GM03348 (cell line): ENCODE measurements around the gene SBK2.

Experiments
- DNase-seq: peaks from one replicate; pipeline ENCODE4 v3.0.0; 2012; ENCODE audit warnings: low spot score

Gene SBK2

DNA sequence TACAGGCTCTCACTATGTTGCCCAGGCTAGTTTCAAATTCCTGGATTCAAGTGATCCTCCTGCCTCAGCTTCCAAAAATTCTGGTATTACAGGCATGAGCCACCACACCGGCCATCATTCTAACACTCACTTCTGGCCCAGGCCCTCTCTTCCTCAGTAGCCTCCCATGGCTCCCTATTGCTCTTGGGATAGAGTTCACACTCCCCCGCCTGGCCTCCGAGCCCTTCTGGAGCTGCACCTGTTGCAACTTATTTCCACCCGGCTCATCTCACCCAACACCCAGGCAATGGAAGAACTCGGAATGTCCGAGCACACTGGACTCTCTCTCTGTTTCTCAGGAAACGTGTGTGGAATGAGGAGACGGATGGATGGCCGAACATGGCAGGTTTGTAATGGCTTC, 17.4 kb upstream of the SBK2 start:
- no peak for DNase-seq

DNA sequence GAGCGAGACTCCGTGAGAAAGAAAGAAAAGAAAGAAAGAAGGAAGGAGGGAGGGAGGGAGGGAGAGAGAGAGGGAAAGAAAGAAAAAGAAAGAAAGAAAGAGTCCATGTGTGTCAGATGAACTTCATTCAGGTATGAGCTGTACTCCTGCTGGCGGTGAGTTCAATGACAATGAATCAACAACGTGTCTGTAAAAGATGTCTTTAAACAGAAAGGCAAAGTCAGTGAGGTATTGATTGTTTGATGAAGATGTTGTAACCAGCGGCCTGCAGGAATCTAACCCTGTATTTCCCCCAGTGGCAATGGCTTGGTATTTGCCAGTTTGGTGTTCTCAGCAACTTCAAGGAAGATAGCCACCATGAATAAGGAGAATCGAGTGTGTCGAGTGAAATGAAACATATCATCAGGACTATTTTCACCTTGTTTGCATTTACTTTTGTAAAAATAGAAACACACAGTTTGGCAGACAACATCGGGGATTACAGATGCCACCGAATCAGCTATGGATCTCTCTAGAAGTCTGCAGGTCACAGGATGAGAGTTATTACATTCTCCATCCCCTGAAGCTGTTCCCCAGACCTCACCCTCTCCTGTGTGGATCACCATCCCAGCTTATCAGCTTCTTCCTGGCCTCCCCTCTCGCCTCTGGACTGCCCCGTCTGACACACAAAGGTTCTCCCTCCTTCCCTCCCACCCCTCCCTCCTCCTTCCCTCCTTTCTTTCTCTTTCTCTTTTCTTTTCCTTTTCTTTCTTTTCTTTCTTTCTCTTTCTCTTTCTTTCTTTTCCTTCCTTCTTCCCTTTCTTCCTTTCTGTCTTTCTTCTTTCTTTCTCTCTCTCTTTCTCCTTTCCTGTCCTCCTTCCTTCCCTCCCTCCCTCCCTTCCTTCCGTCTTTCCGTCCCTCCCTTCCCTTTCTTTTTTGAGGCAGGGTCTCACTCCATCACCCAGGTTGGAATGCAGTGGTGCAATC, 16.6 kb upstream of the SBK2 start:
- no peak for DNase-seq

- peak; percentile 81 for DNase-seq
These were observed 15.7 kb upstream of the SBK2 start for GRCh38 chr19:55552620-55553019.

DNA sequence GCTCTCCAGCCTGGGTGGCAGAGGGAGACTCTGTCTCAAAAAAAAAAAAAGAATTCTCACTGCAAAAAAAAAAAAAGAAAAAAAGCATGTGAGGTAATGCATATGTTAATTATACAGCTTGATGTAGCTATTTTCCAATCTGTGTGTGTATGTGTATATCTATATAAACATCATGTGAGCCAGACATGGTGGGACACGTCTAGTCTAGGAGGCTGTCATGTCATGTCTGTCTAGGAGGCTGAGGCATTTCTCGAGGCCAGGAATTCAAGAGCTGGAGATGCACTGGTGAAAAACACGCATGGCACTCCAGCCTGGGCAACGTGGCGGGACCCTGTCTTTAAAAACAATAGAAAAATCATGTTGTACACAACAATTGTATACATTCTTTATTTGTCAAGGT, 15.3 kb upstream of the SBK2 start:
- no peak for DNase-seq

- DNase-seq, result no peak
These were observed 13.4 kb upstream of the SBK2 start for GRCh38 chr19:55550321-55550650.

DNA sequence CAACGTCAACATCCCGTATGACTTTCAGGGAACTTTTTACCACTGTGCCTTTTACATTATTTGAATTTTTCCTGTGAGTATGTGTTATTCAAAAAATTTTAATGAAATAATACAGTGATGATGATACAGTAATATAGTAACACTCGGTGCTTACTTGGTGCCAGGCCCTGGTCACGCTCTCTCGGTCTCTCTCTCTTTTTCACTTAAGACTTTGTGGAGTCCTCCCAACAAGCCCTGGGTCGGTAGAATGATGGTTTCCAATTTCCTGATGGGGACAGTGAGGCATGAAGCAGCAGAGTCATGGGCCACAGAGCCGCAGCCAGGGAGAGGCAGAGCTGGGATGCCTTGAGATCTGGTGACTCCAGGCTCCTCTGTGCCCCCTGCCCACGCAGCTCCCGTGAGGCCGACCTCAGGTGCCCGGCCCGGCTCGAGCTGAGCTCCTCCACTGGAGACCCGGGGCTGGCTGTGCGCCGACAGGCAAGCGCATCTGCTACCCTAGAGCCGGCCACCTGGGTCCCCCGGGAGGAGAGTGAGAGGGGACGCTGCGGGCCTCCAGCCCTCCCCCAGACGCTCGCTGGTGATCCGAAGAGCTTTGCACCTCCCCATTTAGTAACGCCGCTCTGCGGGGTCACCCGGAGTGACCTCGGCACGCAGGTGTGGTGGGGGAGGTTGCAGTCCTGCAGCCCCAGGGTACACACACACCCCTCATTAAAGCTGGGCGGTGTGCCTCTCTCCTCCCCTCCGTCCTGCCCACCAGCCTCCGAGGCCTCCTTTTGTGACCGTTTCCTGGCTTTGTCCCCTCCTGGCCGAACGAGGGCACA, 12.8 kb upstream of the SBK2 start:
- peak; percentile 80 for DNase-seq

DNA sequence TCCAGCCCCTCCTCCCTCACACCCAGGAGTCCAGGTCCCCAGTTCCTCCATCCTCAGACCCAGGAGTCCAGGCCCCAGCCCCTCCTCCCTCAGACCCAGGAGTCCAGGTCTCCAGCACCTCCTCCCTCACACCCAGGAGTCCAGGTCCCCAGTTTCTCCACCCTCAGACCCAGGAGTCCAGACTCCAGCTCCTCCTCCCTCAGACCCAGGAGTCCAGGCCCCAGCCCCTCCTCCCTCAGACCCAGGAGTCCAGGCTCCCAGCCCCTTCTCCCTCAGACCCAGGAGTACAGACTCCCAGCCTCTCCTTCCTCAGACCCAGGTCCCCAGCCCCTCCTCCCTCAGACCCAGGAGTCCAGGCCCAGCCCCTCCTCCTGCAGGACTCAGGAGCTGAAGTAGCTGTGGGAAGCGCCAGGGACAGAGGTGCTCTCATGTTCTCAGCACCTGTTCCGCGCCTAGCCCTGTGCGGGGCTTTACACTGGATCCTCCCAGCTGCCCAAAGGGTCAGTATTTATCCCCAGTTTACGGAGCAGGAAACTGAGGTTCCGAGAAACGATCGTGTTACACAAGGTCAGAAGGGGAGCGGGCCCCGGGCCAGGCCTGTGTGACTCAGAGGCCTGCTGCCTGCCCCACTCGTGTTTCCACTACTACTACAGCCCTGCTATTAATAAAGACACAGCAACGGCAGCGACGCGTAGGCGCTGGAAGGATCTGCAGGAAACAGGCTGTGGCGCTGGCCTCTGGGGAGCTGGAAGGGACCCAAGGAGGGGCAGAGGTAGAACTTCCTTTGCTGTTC, 10.1 kb upstream of the SBK2 start:
- DNase-seq, result peak; percentile 69

DNA sequence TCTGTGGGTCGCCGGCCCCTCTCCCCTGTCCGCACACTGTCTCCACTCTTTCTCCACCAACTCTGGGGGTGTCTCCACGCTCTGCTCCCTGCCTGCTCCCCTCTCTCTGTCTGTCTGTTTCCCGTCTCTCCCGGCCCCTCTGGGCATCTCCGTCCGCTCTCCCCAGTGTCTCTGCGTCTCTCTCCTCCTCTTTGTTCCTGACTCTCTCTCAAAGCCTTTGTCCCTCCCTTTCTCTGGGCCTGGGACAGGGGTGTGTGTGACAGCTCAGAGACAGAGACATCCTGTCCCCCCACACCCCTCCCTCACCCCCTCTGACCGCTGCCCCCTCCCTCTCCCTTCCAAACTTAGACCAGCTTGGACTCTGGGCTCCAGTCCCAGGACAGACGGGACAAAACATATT, 9.1 kb upstream of the SBK2 start:
- DNase-seq, result no peak

DNA sequence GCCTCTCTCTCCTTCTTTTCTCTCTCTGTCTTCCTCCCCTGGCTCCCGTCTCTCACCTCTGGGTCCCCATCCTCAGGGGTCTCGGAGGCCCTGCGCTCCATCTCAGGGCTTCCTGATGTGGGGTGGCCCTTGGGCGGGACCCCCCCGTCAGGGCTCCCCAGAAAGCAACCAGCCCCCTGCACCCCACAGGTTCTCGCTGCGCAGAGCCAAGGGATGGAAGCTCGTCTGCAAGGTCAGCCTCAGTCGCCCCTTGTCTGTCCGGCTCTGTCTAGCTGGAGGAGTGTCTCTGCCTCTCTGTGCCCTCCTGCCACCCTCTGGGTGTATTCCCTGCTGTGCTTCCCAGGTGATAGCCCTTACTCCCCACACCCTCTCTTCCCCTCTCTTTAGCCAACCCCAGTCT, 8.5 kb upstream of the SBK2 start, which contains the start of gene SBK3:
TSS of gene SBK3 (minus strand) at position 101 of the 400 bp plus-strand sequence. CDS start at position 101, 0 bp downstream.
- no peak for DNase-seq

DNA sequence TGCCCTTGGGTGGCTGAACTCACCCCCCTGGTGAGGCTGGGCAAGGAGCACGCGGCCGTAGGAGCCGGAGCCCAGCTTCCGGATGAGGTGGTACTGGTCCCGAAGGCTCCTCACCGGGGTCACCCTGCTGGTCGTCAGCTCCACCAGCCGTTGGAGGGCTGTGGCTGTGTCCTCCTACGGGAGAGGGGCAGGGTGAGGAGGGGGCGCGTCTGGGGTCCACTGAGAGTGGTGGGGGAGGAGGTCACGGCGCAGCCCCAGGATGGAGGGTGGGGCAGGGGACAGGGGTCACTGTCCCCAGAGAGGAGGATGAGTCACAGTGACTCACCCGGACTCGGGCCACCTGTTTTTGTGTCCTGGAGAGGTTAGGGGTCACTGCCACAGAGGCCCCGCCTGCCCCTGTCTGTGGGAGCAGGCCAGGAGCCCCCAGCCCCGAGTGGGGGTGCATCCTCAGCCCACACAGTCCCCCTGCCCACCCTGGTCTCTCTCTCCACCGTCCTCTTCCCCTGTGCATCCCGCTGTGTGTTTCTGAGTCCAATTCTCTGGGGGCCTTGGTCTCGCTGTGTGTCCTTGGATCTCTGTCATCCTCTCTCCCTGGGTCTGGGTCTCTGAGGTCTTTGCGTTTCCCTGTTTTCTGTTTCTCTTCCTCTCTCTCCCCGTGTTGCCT, 8.0 kb upstream of the SBK2 start:
- no peak for DNase-seq

- DNase-seq, result no peak
These were observed 7.1 kb upstream of the SBK2 start for GRCh38 chr19:55544014-55544413.

GRCh38 chr19:55543567-55543966, 6.6 kb upstream of the SBK2 start:
- DNase-seq, result no peak

- no peak for DNase-seq
These were observed 5.4 kb upstream of the SBK2 start for GRCh38 chr19:55542292-55542855.

DNA sequence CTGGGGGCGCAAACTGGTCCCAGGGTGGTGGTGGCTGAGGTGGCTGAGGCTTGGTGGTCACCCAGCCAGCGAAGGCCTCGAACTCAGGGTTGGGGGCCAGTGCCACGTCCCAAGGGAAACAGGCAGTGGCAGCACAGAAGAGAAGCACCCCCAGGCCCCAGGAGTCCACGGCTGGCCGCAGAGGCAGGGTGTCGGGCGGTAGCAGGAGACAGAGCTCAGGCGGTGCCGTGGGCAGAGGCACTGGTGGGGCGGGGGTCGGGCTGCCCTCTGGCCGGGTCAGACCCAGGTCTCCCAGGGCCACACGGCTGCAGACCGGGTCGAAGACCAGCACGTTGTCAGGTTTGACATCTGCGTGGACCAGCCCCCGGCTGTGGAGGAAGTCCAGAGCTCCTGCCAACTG, 4.2 kb upstream of the SBK2 start:
- no peak for DNase-seq

DNA sequence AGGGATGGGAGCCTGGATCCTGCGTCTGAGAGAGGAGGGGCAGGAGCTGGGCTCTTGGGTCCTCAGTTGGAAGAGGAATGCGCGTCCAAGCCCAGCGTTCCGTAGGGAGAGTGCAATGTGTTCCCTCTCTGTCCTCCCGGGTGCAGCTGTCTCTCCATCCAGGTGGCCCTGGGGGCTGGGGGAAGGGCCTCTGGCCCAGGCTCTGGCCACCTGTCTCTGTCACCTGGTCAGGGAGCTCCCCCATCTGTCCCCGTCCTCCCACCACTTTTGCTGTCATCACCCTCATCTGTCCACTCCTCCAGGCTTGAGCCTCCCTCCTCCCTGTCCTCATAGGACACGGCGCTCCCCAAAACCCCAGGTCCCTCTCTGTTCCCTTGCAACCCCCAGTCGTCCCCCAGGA, 3.7 kb upstream of the SBK2 start:
- no peak for DNase-seq

- no peak for DNase-seq
These were observed 2.4 kb upstream of the SBK2 start for GRCh38 chr19:55539090-55539984.

DNA sequence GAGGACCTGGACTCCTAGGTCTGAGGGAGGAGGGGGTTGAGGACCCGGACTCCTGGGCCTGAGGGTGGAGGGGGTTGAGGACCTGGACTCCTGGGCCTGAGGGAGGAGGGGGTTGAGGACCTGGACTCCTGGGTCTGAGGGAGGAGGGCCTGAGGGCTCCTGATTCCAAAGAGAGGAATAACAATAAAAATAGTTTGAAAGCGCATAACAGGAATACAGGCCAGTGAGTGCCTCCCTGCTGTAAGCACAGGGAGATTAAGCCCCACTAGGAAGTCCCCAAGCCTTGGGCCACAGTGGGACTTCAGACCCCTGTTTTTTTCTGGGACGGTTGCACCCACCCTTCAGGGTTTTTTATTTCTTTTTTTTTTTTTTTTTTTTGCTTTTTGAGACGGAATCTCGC, 1.2 kb upstream of the SBK2 start:
- DNase-seq, result no peak

GRCh38 chr19:55537741-55538111, 793 bp upstream of the SBK2 start:
- peak; percentile 41 for DNase-seq

GRCh38 chr19:55536366-55536765, 567 bp downstream of the SBK2 start:
- DNase-seq, result no peak

GRCh38 chr19:55535965-55536350, 975 bp downstream of the SBK2 start:
- no peak for DNase-seq
